Colon (tissue), 2 donors: ENCODE data around the gene MMP15.
"Not testable (repeated sequence)": the region's sequence is repeated elsewhere in the genome, so short reads cannot be mapped to it uniquely, and the experiment has no call there.

Experiments used
- FAIRE-seq: peaks from 2 replicates; lab custom pipeline; 2012; peaks lifted over from hg19 to GRCh38; lab: Jason Lieb, UNC
- donor health status: control.
- donor health status: control.

Gene MMP15

GRCh38 chr16:58049232-58050185 is 24.0 kb downstream of the MMP15 start:
- no peak for FAIRE-seq

GRCh38 chr16:58051296-58051695 is 25.7 kb downstream of the MMP15 start:
- FAIRE-seq = no peak

GRCh38 chr16:58051821-58052603 is 26.5 kb downstream of the MMP15 start:
- FAIRE-seq = no peak

- no peak for FAIRE-seq
Observed at GRCh38 chr16:58053682-58054005, 28.1 kb downstream of the MMP15 start.

- FAIRE-seq = no peak
Observed at GRCh38 chr16:58054289-58054688, 28.7 kb downstream of the MMP15 start.

GRCh38 chr16:58056580-58056979 is 31.0 kb downstream of the MMP15 start:
- no peak for FAIRE-seq

- no peak for FAIRE-seq
Observed at GRCh38 chr16:58057121-58057520, 31.6 kb downstream of the MMP15 start.

GRCh38 chr16:58057784-58058183 is 32.2 kb downstream of the MMP15 start:
- no peak for FAIRE-seq

- no peak for FAIRE-seq
Observed at GRCh38 chr16:58062821-58063220, 37.3 kb downstream of the MMP15 start.

GRCh38 chr16:58063377-58064076 is 38.0 kb downstream of the MMP15 start:
- no peak for FAIRE-seq

GRCh38 chr16:58070585-58070984 is 45.0 kb downstream of the MMP15 start:
- FAIRE-seq = no peak

- FAIRE-seq = not testable (repeated sequence)
Observed at GRCh38 chr16:58072134-58072533, 46.6 kb downstream of the MMP15 start.

- FAIRE-seq = not testable (repeated sequence)
Observed at GRCh38 chr16:58073086-58073485, 47.5 kb downstream of the MMP15 start.

GRCh38 chr16:58074657-58075056 is 49.1 kb downstream of the MMP15 start:
- no peak for FAIRE-seq

- no peak for FAIRE-seq
Observed at GRCh38 chr16:58076514-58076913, 51.0 kb downstream of the MMP15 start.

- no peak for FAIRE-seq
Observed at GRCh38 chr16:58077796-58078195, 52.2 kb downstream of the MMP15 start.

GRCh38 chr16:58080657-58081056 is 55.1 kb downstream of the MMP15 start:
- not testable (repeated sequence) for FAIRE-seq

- no peak for FAIRE-seq
Observed at GRCh38 chr16:58082381-58082780, 56.8 kb downstream of the MMP15 start.

- no peak for FAIRE-seq
Observed at GRCh38 chr16:58084635-58085034, 59.1 kb downstream of the MMP15 start.

- FAIRE-seq = no peak
Observed at GRCh38 chr16:58085171-58085570, 59.6 kb downstream of the MMP15 start.

- no peak for FAIRE-seq
Observed at GRCh38 chr16:58085584-58086251, 60.2 kb downstream of the MMP15 start.
